ENCODE results near the gene DPF1.

DPF1 gene

DNA sequence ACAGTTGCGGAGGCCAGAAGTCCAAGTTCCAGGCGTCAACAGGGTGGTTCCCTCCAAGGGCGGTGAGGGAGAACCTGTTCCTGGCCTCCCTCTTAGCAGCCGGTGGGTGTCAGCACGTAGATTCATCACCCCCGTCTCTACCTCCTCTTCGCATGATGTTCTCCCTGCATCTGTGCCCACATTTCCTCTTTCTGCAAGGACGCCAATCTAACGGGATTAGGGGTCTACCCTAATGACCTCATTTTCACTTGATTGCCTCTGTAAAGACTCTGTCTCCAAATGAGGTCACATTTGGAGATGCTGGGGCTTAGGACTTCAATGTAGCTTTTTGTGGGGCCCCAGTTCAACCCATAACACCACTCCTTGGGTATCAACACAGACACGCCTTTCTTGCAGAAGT, 38.5 kb downstream of the DPF1 start:
- H3K9me3 ChIP-seq (ENCODE audit: control insufficient read depth, insufficient read depth, low read length) = no peaks in the 10 kb centered on the region
- no peak overlapping the region for H3K27ac ChIP-seq (ENCODE audit: low read depth, low read length)
- H3K4me1 ChIP-seq (ENCODE audit: control insufficient read depth, low read length) = peaks cover 15% of the 10 kb centered on the region
- H4K20me1 ChIP-seq (ENCODE audit: control insufficient read depth, insufficient read depth, low read depth, low read length) = no peaks in the 10 kb centered on the region
- H3K9me2 ChIP-seq (replicated peaks; ENCODE audit: control insufficient read depth, low read length) = no peaks in the 10 kb centered on the region
- no peaks in the 10 kb centered on the region for H3K27me3 ChIP-seq (ENCODE audit: control insufficient read depth, low read length)
- peaks cover 3% of the 10 kb centered on the region; the same call in 1 of the 2 replicates for H3K36me3 ChIP-seq (ENCODE audit: control insufficient read depth, low read length)
- no peaks in the 10 kb centered on the region for H3F3A ChIP-seq (ENCODE audit: control insufficient read depth, insufficient read depth)
- H3K4me2 ChIP-seq (ENCODE audit: low read length) = no peak overlapping the region
- no peaks in the 10 kb centered on the region for H3K79me2 ChIP-seq (ENCODE audit: control insufficient read depth, low read length)
- H3K4me3 ChIP-seq (ENCODE audit: low read length) = no peak overlapping the region
- TF ChIP-seq EZH2phosphoT487 (IDR thresholded peaks at IDR 0.05; ENCODE audit: borderline replicate concordance, low read length) (no peak), CTCF (IDR thresholded peaks at IDR 0.05; ENCODE audit: low read depth, low read length, poor library complexity, severe bottlenecking) (no peak)

GRCh38 chr19:38184815-38185214, 39.2 kb downstream of the DPF1 start:
- Histone ChIP-seq H4K20me1 (ENCODE audit: control insufficient read depth, insufficient read depth, low read depth, low read length) (no peaks in the 10 kb centered on the region), H3K9me3 (ENCODE audit: control insufficient read depth, insufficient read depth, low read length) (no peaks in the 10 kb centered on the region; the same call in 1 of the 2 replicates), H3K36me3 (ENCODE audit: control insufficient read depth, low read length) (peaks cover 3% of the 10 kb centered on the region; the same call in 1 of the 2 replicates), H3K4me3 (ENCODE audit: low read length) (no peak overlapping the region), H3K4me2 (ENCODE audit: low read length) (no peak overlapping the region), H3K27ac (ENCODE audit: low read depth, low read length) (no peak overlapping the region), H3K9me2 (replicated peaks; ENCODE audit: control insufficient read depth, low read length) (no peaks in the 10 kb centered on the region), H3K79me2 (ENCODE audit: control insufficient read depth, low read length) (no peaks in the 10 kb centered on the region), H3K4me1 (ENCODE audit: control insufficient read depth, low read length) (peaks cover 13% of the 10 kb centered on the region), H3F3A (ENCODE audit: control insufficient read depth, insufficient read depth) (no peaks in the 10 kb centered on the region), H3K27me3 (ENCODE audit: control insufficient read depth, low read length) (no peaks in the 10 kb centered on the region)
- no peak for TF ChIP-seq CTCF (IDR thresholded peaks at IDR 0.05; ENCODE audit: low read depth, low read length, poor library complexity, severe bottlenecking)
- TF ChIP-seq EZH2phosphoT487 (IDR thresholded peaks at IDR 0.05; ENCODE audit: borderline replicate concordance, low read length) = no peak

GRCh38 chr19:38183251-38183897, 40.6 kb downstream of the DPF1 start:
- no peak overlapping the region for H3K4me2 ChIP-seq (ENCODE audit: low read length)

More at GRCh38 chr19:38183251-38183897, 40.6 kb downstream of the DPF1 start:
- Histone ChIP-seq H3K27me3 (ENCODE audit: control insufficient read depth, low read length) (no peaks in the 10 kb centered on the region), H4K20me1 (ENCODE audit: control insufficient read depth, insufficient read depth, low read depth, low read length) (no peaks in the 10 kb centered on the region), H3K4me1 (ENCODE audit: control insufficient read depth, low read length) (peaks cover 4% of the 10 kb centered on the region), H3K9me2 (replicated peaks; ENCODE audit: control insufficient read depth, low read length) (no peaks in the 10 kb centered on the region), H3K4me3 (ENCODE audit: low read length) (no peak overlapping the region), H3K9me3 (ENCODE audit: control insufficient read depth, insufficient read depth, low read length) (no peaks in the 10 kb centered on the region; the same call in 1 of the 2 replicates), H3K36me3 (ENCODE audit: control insufficient read depth, low read length) (peaks cover 3% of the 10 kb centered on the region; the same call in 1 of the 2 replicates), H3K79me2 (ENCODE audit: control insufficient read depth, low read length) (no peaks in the 10 kb centered on the region), H3K27ac (ENCODE audit: low read depth, low read length) (no peak overlapping the region), H3F3A (ENCODE audit: control insufficient read depth, insufficient read depth) (no peaks in the 10 kb centered on the region)
- no peak for TF ChIP-seq EZH2phosphoT487 (IDR thresholded peaks at IDR 0.05; ENCODE audit: borderline replicate concordance, low read length)
- TF ChIP-seq CTCF (IDR thresholded peaks at IDR 0.05; ENCODE audit: low read depth, low read length, poor library complexity, severe bottlenecking) = no peak

Measured in DOHH2 (cell line).